Measurements from ENCODE around the gene ATRN.

- TF ChIP-seq CTCF (IDR thresholded peaks at IDR 0.05; ENCODE audit: low read depth, low read length, missing input control) = no peak
- no peak for TF ChIP-seq RAD21 (IDR thresholded peaks at IDR 0.05)
- no peak for TF ChIP-seq ZBTB33 (IDR thresholded peaks at IDR 0.05)
- TF ChIP-seq EGR1 (IDR thresholded peaks at IDR 0.05; ENCODE audit: low read depth in 2 of 2) = no peak
- no peak for TF ChIP-seq JUND (IDR thresholded peaks at IDR 0.05)
- TF ChIP-seq YY1 (IDR thresholded peaks at IDR 0.05) = no peak
- no peak for TF ChIP-seq REST (IDR thresholded peaks at IDR 0.05)
- TF ChIP-seq TAF1 (conservative IDR thresholded peaks at IDR 0.05) = no peak
- TF ChIP-seq HNF4G (IDR thresholded peaks at IDR 0.05) = no peak
- TF ChIP-seq FOXA1 (IDR thresholded peaks at IDR 0.05) = no peak
- no peak for TF ChIP-seq SP1 (IDR thresholded peaks at IDR 0.05)
Measured at GRCh38 chr20:3659492-3660261, 188.9 kb downstream of the ATRN start.

All from liver (tissue), 3 donors.